ENCODE measurements around the gene GPAM.

Gene GPAM

GRCh38 chr10:112177247-112177646, 6.3 kb downstream of the GPAM start:
- no peak for DNase-seq

- DNase-seq: no peak
Measured at GRCh38 chr10:112176543-112176942, 7.0 kb downstream of the GPAM start.

GRCh38 chr10:112175409-112175808, 8.2 kb downstream of the GPAM start:
- no peak for DNase-seq

- no peak for DNase-seq
Measured at GRCh38 chr10:112173206-112173605, 10.4 kb downstream of the GPAM start.

- no peak for DNase-seq
Measured at GRCh38 chr10:112168733-112169132, 14.8 kb downstream of the GPAM start.

- no peak for DNase-seq
Measured at GRCh38 chr10:112166800-112167199, 16.8 kb downstream of the GPAM start.

- DNase-seq: no peak
Measured at GRCh38 chr10:112161757-112162518, 21.6 kb downstream of the GPAM start.

GRCh38 chr10:112160834-112161233, 22.7 kb downstream of the GPAM start:
- DNase-seq: no peak

GRCh38 chr10:112159469-112159868, 24.1 kb downstream of the GPAM start:
- no peak for DNase-seq

GRCh38 chr10:112151524-112152039, 32.0 kb downstream of the GPAM start:
- DNase-seq: no peak

- no peak for DNase-seq
Measured at GRCh38 chr10:112148331-112148730, 35.2 kb downstream of the GPAM start.

GRCh38 chr10:112146799-112147198, 36.8 kb downstream of the GPAM start:
- DNase-seq: no peak

- no peak for DNase-seq
Measured at GRCh38 chr10:112145263-112145662, 38.3 kb downstream of the GPAM start.

- DNase-seq: no peak
Measured at GRCh38 chr10:112143420-112143819, 40.1 kb downstream of the GPAM start.

GRCh38 chr10:112141292-112141691, 42.3 kb downstream of the GPAM start:
- DNase-seq: no peak

- peak; percentile 6 for DNase-seq
Measured at GRCh38 chr10:112140110-112140970, 43.2 kb downstream of the GPAM start.

GRCh38 chr10:112139176-112139575, 44.4 kb downstream of the GPAM start:
- no peak for DNase-seq

- no peak for DNase-seq
Measured at GRCh38 chr10:112137154-112137987, 46.2 kb downstream of the GPAM start.

GRCh38 chr10:112136486-112137153, 46.9 kb downstream of the GPAM start:
- no peak for DNase-seq

- no peak for DNase-seq
Measured at GRCh38 chr10:112135604-112136003, 48.0 kb downstream of the GPAM start.

GRCh38 chr10:112132435-112132834, 51.1 kb downstream of the GPAM start:
- DNase-seq: no peak

- no peak for DNase-seq
Measured at GRCh38 chr10:112131996-112132395, 51.6 kb downstream of the GPAM start.

All from NCI-H446 treated with DMSO at 0.1 percent for 48 hours (cell line).